Endothelial cell of umbilical vein (primary cell): ENCODE results near the gene MRPL12. TPM values are rescaled to one million over a fixed set of nuclear protein-coding genes. Genes with fewer than 3 reads are reported as not detected.

Experiments used
- BruUV-seq: library from RNA; stranded (reverse); fragments of 400-500 nt; replicated peaks from 2 replicates; lab custom pipeline; 2021; lab: Mats Ljungman, UMichigan
- CTCF ChIA-PET: fragments of 300-600, 350-600 bp; sonication (Branson Sonifier 250); formaldehyde crosslinking; loops from one replicate; lab custom pipeline; 2021; ENCODE audit warnings: antibody characterized with exemption, inconsistent platforms; lab: Charles Lee
- POLR2A ChIA-PET: fragments of 300-600, 350-600 bp; sonication (Branson Sonifier 250); formaldehyde crosslinking; loops from one replicate; lab custom pipeline; 2021; ENCODE audit warnings: antibody characterized with exemption, inconsistent platforms; lab: Charles Lee
- DNase-seq: peaks from one replicate; pipeline ENCODE4 v3.0.0-alpha.2; 2011; ENCODE audit warnings: low read depth, low spot score
- FAIRE-seq: peaks from 2 replicates; lab custom pipeline; 2011; peaks lifted over from hg19 to GRCh38; lab: Jason Lieb, UNC
- H2AFZ ChIP-seq: 2 replicates; pipeline ENCODE4 v1.6.0; 2012; ENCODE audit warnings: low read depth, low read length, control low read depth, inconsistent platforms
- H3K27ac ChIP-seq: 2 replicates; pipeline ENCODE4 v1.5.1; 2011; ENCODE audit warnings: low read depth, mild to moderate bottlenecking, control low read depth, low read length, moderate library complexity; ENCODE audit not compliant: insufficient read depth
- H3K27me3 ChIP-seq, 2 experiments: 2 replicates each; pipeline versions ENCODE4 v1.6.0 to v1.6.1; 2011; ENCODE audit warnings: low read length in 2 of 2, mixed read lengths in 1 of 2; ENCODE audit not compliant: control insufficient read depth in 2 of 2, insufficient read depth in 2 of 2
- H3K36me3 ChIP-seq, 2 experiments: 2 replicates in 1 of 2; 3 replicates in 1 of 2; pipeline ENCODE4 v1.5.1; 2011; ENCODE audit warnings: low read length in 2 of 2, mild to moderate bottlenecking in 1 of 2, moderate library complexity in 1 of 2; ENCODE audit not compliant: control insufficient read depth in 2 of 2, insufficient read depth in 2 of 2; ENCODE audit errors: extremely low read depth in 1 of 2
- H3K4me1 ChIP-seq: 3 replicates; pipeline ENCODE4 v1.5.1; 2011; ENCODE audit warnings: mild to moderate bottlenecking, low read length; ENCODE audit not compliant: control insufficient read depth, insufficient read depth; ENCODE audit errors: extremely low read depth
- H3K4me2 ChIP-seq: 2 replicates; pipeline ENCODE4 v1.6.1; 2011; ENCODE audit warnings: low read length, control low read depth, mixed read lengths; ENCODE audit not compliant: insufficient read depth
- H3K4me3 ChIP-seq, 3 experiments: fragments of 200-600 bp in 1 of 3; sonication (generic), shearing (Covaris generic) in 1 of 3; replicated peaks in 1 of 3; 2 replicates each; pipeline ENCODE4 v1.5.1; 2011 to 2016; ENCODE audit warnings: control low read depth in 3 of 3, low read length in 3 of 3, mild to moderate bottlenecking in 2 of 3, inconsistent platforms in 1 of 3, low read depth in 1 of 3, moderate library complexity in 1 of 3; ENCODE audit not compliant: insufficient read depth in 1 of 3
- H3K79me2 ChIP-seq: 2 replicates; pipeline ENCODE4 v1.6.0; 2012; ENCODE audit warnings: low read length, inconsistent platforms; ENCODE audit not compliant: control insufficient read depth, insufficient read depth
- H3K9ac ChIP-seq: replicated peaks from 2 replicates; pipeline ENCODE3; 2011; ENCODE audit warnings: low read length, control low read depth; ENCODE audit not compliant: insufficient read depth; ENCODE audit errors: extremely low read depth
- H3K9me1 ChIP-seq: replicated peaks from 3 replicates; pipeline ENCODE4 v1.6.0; 2011; ENCODE audit warnings: mild to moderate bottlenecking, low read length; ENCODE audit not compliant: control insufficient read depth, insufficient read depth; ENCODE audit errors: extremely low read depth
- H3K9me3 ChIP-seq: replicated peaks from 2 replicates; pipeline ENCODE4 v1.5.1; 2012; ENCODE audit warnings: low read length, inconsistent platforms; ENCODE audit not compliant: control insufficient read depth, insufficient read depth
- H4K20me1 ChIP-seq: replicated peaks from 2 replicates; pipeline ENCODE3; 2011; ENCODE audit warnings: mild to moderate bottlenecking, low read length; ENCODE audit not compliant: control insufficient read depth, insufficient read depth; ENCODE audit errors: extremely low read depth
- EZH2 ChIP-seq: IDR thresholded peaks from 2 replicates; pipeline ENCODE4 v1.6.1; 2012; ENCODE audit warnings: borderline replicate concordance, low read depth, mild to moderate bottlenecking, moderate library complexity, low read length, inconsistent platforms; ENCODE audit not compliant: severe bottlenecking
- FOS ChIP-seq: IDR thresholded peaks from 2 replicates; pipeline ENCODE4 v1.6.1; 2011; ENCODE audit warnings: mild to moderate bottlenecking, low read length, moderate library complexity, borderline replicate concordance; ENCODE audit not compliant: insufficient read depth
- GATA2 ChIP-seq: IDR thresholded peaks from 2 replicates; pipeline ENCODE4 v1.7.0; 2011; ENCODE audit warnings: low read depth, mild to moderate bottlenecking, moderate library complexity, mixed read lengths, low read length; ENCODE audit not compliant: insufficient read length, insufficient read depth
- JUN ChIP-seq: IDR thresholded peaks from 2 replicates; pipeline ENCODE4 v1.6.1; 2011; ENCODE audit warnings: borderline replicate concordance, low read depth; ENCODE audit not compliant: insufficient read length, insufficient read depth
- MYC ChIP-seq: IDR thresholded peaks from one replicate; pipeline ENCODE4 v1.6.1; 2011; ENCODE audit warnings: mild to moderate bottlenecking, low read depth, low read length
- POLR2A ChIP-seq: IDR thresholded peaks from 2 replicates; pipeline ENCODE4 v1.6.1; 2012; ENCODE audit warnings: low read depth, mild to moderate bottlenecking, control low read depth, low read length
- POLR2AphosphoS5 ChIP-seq: IDR thresholded peaks from 2 replicates; pipeline ENCODE4 v1.6.1; 2012; ENCODE audit warnings: low read depth, mild to moderate bottlenecking, control low read depth, low read length, moderate library complexity; ENCODE audit not compliant: insufficient read depth
- dilution Hi-C: fragments of 300-500 bp; cut with MboI; formaldehyde crosslinking; loops from one replicate; pipeline ENCODE4 v1.15.0; 2019; ENCODE audit warnings: low sequenced_read_pairs; ENCODE audit not compliant: extremely low pct_ligation_motif_present
- intact Hi-C: fragments of 100-400 bp; cut with micrococcal nuclease; formaldehyde crosslinking; loops from one replicate; pipeline ENCODE4 v1.10.0; 2022
- polyA plus RNA-seq, 4 experiments: library from polyadenylated mRNA; depleted of rRNA in 3 of 4; stranded (reverse) in 3 of 4; unstranded in 1 of 4; fragments of >200 nt; gene quantifications; 2 replicates each; pipeline versions ENCODE4 v1.2.1 to v1.2.3, GENCODE V29; 2011 to 2012; ENCODE audit warnings: missing spikeins in 1 of 4
- total RNA-seq: library from RNA; stranded (reverse); gene quantifications from 2 replicates; pipeline ENCODE4 v1.2.3, GENCODE V29; 2021
- TF ChIP-seq, protein P1 (sequence below): IDR thresholded peaks from 2 replicates; pipeline ENCODE4 v1.6.1; 2011; ENCODE audit not compliant: insufficient read depth, insufficient read length
- TF ChIP-seq, protein P2 (sequence below), 2 donors: IDR thresholded peaks; 1 replicate in 1 of 2; 2 replicates in 1 of 2; pipeline ENCODE4 v1.5.1; 2011; ENCODE audit warnings: low read length in 2 of 2, mild to moderate bottlenecking in 2 of 2, moderate library complexity in 2 of 2, control low read depth in 1 of 2, inconsistent platforms in 1 of 2, low read depth in 1 of 2; ENCODE audit not compliant: insufficient read depth in 1 of 2; ENCODE audit errors: extremely low read depth in 1 of 2

MRPL12 gene
- total and polyA plus RNA-seq, 2 donors (not counting 3 experiments of a cell fraction or from before 2014, with no cell fraction given) = 91.9 to 99.9 TPM

DNA sequence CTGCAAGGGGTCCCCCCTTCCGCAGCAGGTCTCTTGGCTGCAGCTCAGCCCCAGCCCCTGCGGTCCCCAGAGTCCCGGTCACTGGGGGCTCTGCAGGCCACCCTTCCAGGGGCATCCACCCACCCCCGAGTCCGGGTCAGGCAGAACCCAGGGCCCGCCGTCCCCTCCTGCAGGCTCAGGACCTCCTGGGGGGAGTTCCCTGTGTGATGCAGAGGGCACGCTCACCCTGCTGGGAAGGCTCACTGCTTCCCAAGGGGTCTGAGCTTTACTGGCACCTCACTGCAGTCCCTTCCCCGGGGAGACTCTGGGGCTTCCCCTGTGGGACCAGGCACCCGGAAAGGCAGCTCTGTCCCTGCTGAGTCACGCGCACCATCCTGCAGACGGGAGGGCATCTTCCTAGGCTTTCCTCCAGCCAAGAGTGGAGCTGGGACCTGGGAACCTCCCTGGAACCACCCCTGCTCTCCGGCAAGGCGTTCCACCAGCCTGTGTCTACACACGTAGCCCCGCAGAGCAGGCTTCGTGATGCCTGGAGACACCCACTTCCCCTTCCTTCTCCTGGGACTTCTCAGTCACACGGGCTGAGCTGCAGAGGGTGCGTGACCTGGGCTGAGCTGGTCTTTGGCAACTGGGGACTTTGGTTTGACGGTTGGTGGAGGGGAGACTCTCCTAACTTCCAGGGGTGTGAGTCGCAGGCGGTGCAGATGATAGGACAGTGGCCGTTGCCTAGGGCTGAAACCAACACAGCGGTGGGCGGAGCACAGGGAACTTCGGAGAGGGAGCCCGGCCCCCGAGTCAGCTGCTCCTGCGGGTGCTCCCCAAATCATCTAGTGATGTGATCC, 32.3 kb downstream of the MRPL12 start:
- Histone ChIP-seq H3K79me2 (no peaks in the 10 kb centered on the region), H3K4me2 (no peak overlapping the region), H3K4me1 (peaks cover 2% of the 10 kb centered on the region), H3K27me3 (no peaks in the 10 kb centered on the region), H4K20me1 (no peaks in the 10 kb centered on the region), H3K4me3 (no peak overlapping the region), H3K9me1 (no peaks in the 10 kb centered on the region), H3K36me3 (no peaks in the 10 kb centered on the region), H3K9ac (no peak overlapping the region), H3K27ac (no peak overlapping the region), H3K9me3 (no peaks in the 10 kb centered on the region), H2AFZ (no peak overlapping the region)
- ChIA-PET POLR2A (no interaction called here), CTCF (interaction anchor here (0.7 to 1.5 kb wide), 4 partner anchors 9 to 224 kb away, joined by 3 to 6 read pairs (median 4); partner anchors contain the start of genes ARHGDIA and SLC25A10)
- intact Hi-C loops = no loop called here
- dilution Hi-C loops = no loop called here
- no TSS peak for BruUV-seq
- DNase-seq (no peak), FAIRE-seq (no peak)
- TF ChIP-seq FOS = no peak
- TF ChIP-seq POLR2A = no peak
- no peak for TF ChIP-seq EZH2
- TF ChIP-seq, protein P1, sequence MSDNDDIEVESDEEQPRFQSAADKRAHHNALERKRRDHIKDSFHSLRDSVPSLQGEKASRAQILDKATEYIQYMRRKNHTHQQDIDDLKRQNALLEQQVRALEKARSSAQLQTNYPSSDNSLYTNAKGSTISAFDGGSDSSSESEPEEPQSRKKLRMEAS = no peak

DNA sequence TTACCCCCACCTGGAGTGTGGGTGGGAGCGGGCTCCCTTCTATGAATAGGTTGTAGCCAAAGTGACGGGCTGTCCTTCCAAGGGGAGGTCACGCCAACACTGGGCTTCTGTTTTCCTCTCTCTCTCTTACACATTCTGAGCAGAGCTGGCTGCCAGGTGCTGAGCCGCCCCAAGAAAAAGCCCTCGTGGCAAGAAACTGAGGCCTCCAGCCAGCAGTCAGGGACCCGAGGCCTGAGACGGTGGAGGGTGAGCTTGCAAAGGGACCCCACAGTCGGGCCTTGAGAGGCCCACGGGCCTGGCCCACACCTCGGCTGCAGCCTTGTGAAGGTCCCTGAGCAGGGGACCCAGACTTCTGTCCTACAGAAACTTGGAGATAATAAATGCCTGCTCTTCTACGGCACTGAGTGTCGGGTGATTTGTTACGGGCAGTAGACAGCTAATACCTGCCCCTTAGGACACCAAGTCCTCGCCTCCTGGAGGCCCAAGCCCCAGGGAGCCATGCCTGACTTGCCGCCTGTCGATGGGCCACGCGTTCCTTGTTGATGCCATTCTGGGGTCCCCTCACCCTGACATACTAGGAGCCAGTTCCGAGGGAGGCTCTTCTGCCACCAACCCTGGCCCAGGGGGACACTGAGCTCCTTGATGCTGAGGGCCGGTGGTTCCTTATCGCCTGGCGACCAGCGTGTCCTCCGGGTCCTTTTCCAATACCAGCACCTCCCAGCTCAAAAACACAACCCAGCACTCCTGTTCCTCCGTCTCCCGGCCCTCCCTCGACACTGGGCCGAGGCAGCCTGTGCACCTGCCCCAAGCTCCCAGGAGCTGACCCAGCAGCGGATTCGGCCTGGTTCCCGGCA, 35.0 kb downstream of the MRPL12 start:
- Histone ChIP-seq H3K9ac (no peak overlapping the region), H4K20me1 (no peaks in the 10 kb centered on the region), H3K36me3 (no peaks in the 10 kb centered on the region), H3K79me2 (no peaks in the 10 kb centered on the region), H3K4me2 (no peak overlapping the region), H3K9me3 (no peaks in the 10 kb centered on the region), H3K9me1 (no peaks in the 10 kb centered on the region), H3K4me3 (no peak overlapping the region), H3K27ac (no peak overlapping the region), H3K4me1 (peaks cover 4% of the 10 kb centered on the region), H2AFZ (no peak overlapping the region), H3K27me3 (no peaks in the 10 kb centered on the region)
- DNase-seq = no peak
- BruUV-seq = no TSS peak
- POLR2A ChIA-PET = no interaction called here
- TF ChIP-seq GATA2 = no peak
- no peak for TF ChIP-seq JUN
- no peak for TF ChIP-seq MYC
- TF ChIP-seq POLR2A = no peak
- TF ChIP-seq, protein P1 = no peak
- no peak for TF ChIP-seq POLR2AphosphoS5
- TF ChIP-seq FOS = no peak
- no peak for TF ChIP-seq EZH2
- TF ChIP-seq, protein P2, sequence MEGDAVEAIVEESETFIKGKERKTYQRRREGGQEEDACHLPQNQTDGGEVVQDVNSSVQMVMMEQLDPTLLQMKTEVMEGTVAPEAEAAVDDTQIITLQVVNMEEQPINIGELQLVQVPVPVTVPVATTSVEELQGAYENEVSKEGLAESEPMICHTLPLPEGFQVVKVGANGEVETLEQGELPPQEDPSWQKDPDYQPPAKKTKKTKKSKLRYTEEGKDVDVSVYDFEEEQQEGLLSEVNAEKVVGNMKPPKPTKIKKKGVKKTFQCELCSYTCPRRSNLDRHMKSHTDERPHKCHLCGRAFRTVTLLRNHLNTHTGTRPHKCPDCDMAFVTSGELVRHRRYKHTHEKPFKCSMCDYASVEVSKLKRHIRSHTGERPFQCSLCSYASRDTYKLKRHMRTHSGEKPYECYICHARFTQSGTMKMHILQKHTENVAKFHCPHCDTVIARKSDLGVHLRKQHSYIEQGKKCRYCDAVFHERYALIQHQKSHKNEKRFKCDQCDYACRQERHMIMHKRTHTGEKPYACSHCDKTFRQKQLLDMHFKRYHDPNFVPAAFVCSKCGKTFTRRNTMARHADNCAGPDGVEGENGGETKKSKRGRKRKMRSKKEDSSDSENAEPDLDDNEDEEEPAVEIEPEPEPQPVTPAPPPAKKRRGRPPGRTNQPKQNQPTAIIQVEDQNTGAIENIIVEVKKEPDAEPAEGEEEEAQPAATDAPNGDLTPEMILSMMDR (IDR thresholded peaks at IDR 0.05; ENCODE audit: extremely low read depth in 1 of 2, insufficient read depth in 1 of 2, low read depth in 1 of 2, low read length in 2 of 2) = no peak
- dilution Hi-C loops = no loop called here
- intact Hi-C loops = no loop called here
- CTCF ChIA-PET = interaction anchor here (0.7 kb wide), 1 partner anchor 16 kb away, joined by 3 read pairs; no protein-coding TSS in a partner anchor
- FAIRE-seq = no peak
